IMR-90 (cell line): ENCODE data around the gene ASTN2. TPM values are rescaled to one million over a fixed set of nuclear protein-coding genes. Genes with fewer than 3 reads are reported as not detected.

ENCODE experiments used
- ATAC-seq: fragments of 200-7000 bp; cut with Tn5 transposase; 2 replicates; pipeline ENCODE4 v1.9.1; 2020; ENCODE audit warnings: low read depth, mild to moderate bottlenecking, moderate library complexity
- BruUV-seq: library from RNA; stranded (reverse); fragments of 400-500 nt; replicated peaks from 2 replicates; lab custom pipeline; 2021; lab: Mats Ljungman, UMichigan
- CTCF ChIA-PET: fragments of 300-600 bp; formaldehyde crosslinking; extraction: SDS; loops from one replicate; lab custom pipeline; 2021; ENCODE audit warnings: antibody characterized with exemption; lab: Yijun Ruan, JAX
- POLR2A ChIA-PET: fragments of 300-600 bp; sonication (Branson Sonifier 250); formaldehyde crosslinking; loops from one replicate; lab custom pipeline; 2022; ENCODE audit warnings: antibody characterized with exemption; ENCODE audit not compliant: unreplicated experiment; lab: Charles Lee
- DNase-seq: peaks from one replicate; pipeline ENCODE4 v3.0.0; 2013
- H2AFZ ChIP-seq: replicated peaks from 2 replicates; pipeline ENCODE3; 2013; ENCODE audit warnings: low read length, mild to moderate bottlenecking; ENCODE audit not compliant: poor library complexity
- H2AK5ac ChIP-seq: 2 replicates; pipeline ENCODE4 v1.6.1; 2013; ENCODE audit warnings: low read depth, low read length, inconsistent platforms
- H2AK9ac ChIP-seq: replicated peaks from 2 replicates; pipeline ENCODE3; 2013; ENCODE audit warnings: mild to moderate bottlenecking, low read depth, low read length, moderate library complexity; ENCODE audit not compliant: poor library complexity
- H2BK120ac ChIP-seq: 2 replicates; pipeline ENCODE4 v1.6.1; 2013; ENCODE audit warnings: low read depth, low read length, inconsistent platforms
- H2BK15ac ChIP-seq: 3 replicates; pipeline ENCODE4 v1.6.1; 2013; ENCODE audit warnings: low read depth, low read length, inconsistent platforms
- H2BK20ac ChIP-seq: 2 replicates; pipeline ENCODE4 v1.6.1; 2013; ENCODE audit warnings: low read depth, mild to moderate bottlenecking, inconsistent platforms, low read length, moderate library complexity
- H2BK5ac ChIP-seq: 2 replicates; pipeline ENCODE4 v1.6.1; 2013; ENCODE audit warnings: mild to moderate bottlenecking, low read depth, low read length, inconsistent platforms; ENCODE audit not compliant: poor library complexity, severe bottlenecking
- H3K14ac ChIP-seq: replicated peaks from 2 replicates; pipeline ENCODE4 v1.6.1; 2013; ENCODE audit warnings: low read depth, low read length, inconsistent platforms
- H3K18ac ChIP-seq: 2 replicates; pipeline ENCODE4 v1.6.1; 2013; ENCODE audit warnings: low read depth, low read length, control low read depth
- H3K23ac ChIP-seq: 2 replicates; pipeline ENCODE4 v1.6.1; 2013; ENCODE audit warnings: low read depth, low read length, inconsistent platforms
- H3K27ac ChIP-seq: 2 replicates; pipeline ENCODE4 v1.5.1; 2013; ENCODE audit warnings: mild to moderate bottlenecking, control low read depth, low read length; ENCODE audit not compliant: insufficient read depth
- H3K27me3 ChIP-seq: 2 replicates; pipeline ENCODE4 v1.6.1; 2013; ENCODE audit warnings: low read length; ENCODE audit not compliant: control insufficient read depth, insufficient read depth
- H3K36me3 ChIP-seq: 2 replicates; pipeline ENCODE4 v1.6.1; 2013; ENCODE audit warnings: low read length, mixed read lengths; ENCODE audit not compliant: control insufficient read depth, insufficient read depth
- H3K4ac ChIP-seq: 2 replicates; pipeline ENCODE4 v1.6.1; 2013; ENCODE audit warnings: low read depth, low read length, inconsistent platforms
- H3K4me1 ChIP-seq: 2 replicates; pipeline ENCODE4 v1.6.1; 2013; ENCODE audit warnings: low read length, mixed read lengths; ENCODE audit not compliant: control insufficient read depth, insufficient read depth
- H3K4me2 ChIP-seq: 2 replicates; pipeline ENCODE4 v1.6.1; 2013; ENCODE audit warnings: low read depth, mild to moderate bottlenecking, control low read depth, low read length, moderate library complexity
- H3K4me3 ChIP-seq: 2 replicates; pipeline ENCODE4 v1.5.1; 2013; ENCODE audit warnings: low read depth, mild to moderate bottlenecking, control low read depth, low read length, moderate library complexity; ENCODE audit not compliant: insufficient read depth
- H3K56ac ChIP-seq: 2 replicates; pipeline ENCODE4 v1.6.1; 2013; ENCODE audit warnings: low read length, inconsistent platforms; ENCODE audit not compliant: insufficient read depth; ENCODE audit errors: extremely low read depth
- H3K79me1 ChIP-seq, 2 experiments: 2 replicates each; pipeline ENCODE4 v1.6.1; 2013; ENCODE audit warnings: low read length in 2 of 2, inconsistent platforms in 1 of 2, low read depth in 1 of 2
- H3K9ac ChIP-seq: 2 replicates; pipeline ENCODE4 v1.6.1; 2013; ENCODE audit warnings: low read depth, low read length, control low read depth
- H3K9me1 ChIP-seq: 2 replicates; pipeline ENCODE4 v1.6.1; 2013; ENCODE audit warnings: low read length, inconsistent platforms; ENCODE audit not compliant: insufficient read depth
- H3K9me3 ChIP-seq: 2 replicates; pipeline ENCODE4 v1.6.1; 2013; ENCODE audit warnings: low read length; ENCODE audit not compliant: control insufficient read depth, insufficient read depth
- H4K20me1 ChIP-seq: 2 replicates; pipeline ENCODE4 v1.6.1; 2013; ENCODE audit warnings: low read length, inconsistent platforms; ENCODE audit not compliant: insufficient read depth
- H4K5ac ChIP-seq: 2 replicates; pipeline ENCODE4 v1.6.1; 2013; ENCODE audit warnings: mild to moderate bottlenecking, low read depth, low read length, control low read depth
- H4K8ac ChIP-seq, 2 experiments: 2 replicates each; pipeline ENCODE4 v1.6.1; 2013; ENCODE audit warnings: low read depth in 2 of 2, low read length in 2 of 2, control low read depth in 1 of 2, inconsistent platforms in 1 of 2
- H4K91ac ChIP-seq: 2 replicates; pipeline ENCODE4 v1.6.1; 2013; ENCODE audit warnings: low read depth, low read length, inconsistent platforms; ENCODE audit not compliant: insufficient read depth
- BHLHE40 ChIP-seq: fragments of 150-350 bp; IDR thresholded peaks from 2 replicates; pipeline ENCODE4 v1.6.1; 2016; ENCODE audit warnings: mild to moderate bottlenecking, low read depth, low read length
- CEBPB ChIP-seq: IDR thresholded peaks from 2 replicates; pipeline ENCODE4 v1.6.1; 2012; ENCODE audit warnings: low read depth, low read length, improper control_type of control experiment
- FOS ChIP-seq: fragments of 150-350 bp; IDR thresholded peaks from 2 replicates; pipeline ENCODE4 v1.6.1; 2016; ENCODE audit warnings: low read depth, low read length
- MAZ ChIP-seq: IDR thresholded peaks from 2 replicates; pipeline ENCODE4 v1.6.1; 2012; ENCODE audit warnings: low read depth, mild to moderate bottlenecking, low read length, improper control_type of control experiment, moderate library complexity, borderline replicate concordance
- MXI1 ChIP-seq: IDR thresholded peaks from 2 replicates; pipeline ENCODE4 v1.6.1; 2012; ENCODE audit warnings: low read depth, mild to moderate bottlenecking, low read length, moderate library complexity, borderline replicate concordance
- NFE2L2 ChIP-seq: fragments of 150-350 bp; IDR thresholded peaks from 2 replicates; pipeline ENCODE4 v1.6.1; 2016; ENCODE audit warnings: low read depth, mild to moderate bottlenecking, low read length
- POLR2A ChIP-seq: IDR thresholded peaks from 2 replicates; pipeline ENCODE4 v1.6.1; 2012; ENCODE audit warnings: mild to moderate bottlenecking, low read depth, low read length
- RAD21 ChIP-seq: IDR thresholded peaks from 2 replicates; pipeline ENCODE4 v1.6.1; 2012; ENCODE audit warnings: low read length, improper control_type of control experiment
- RCOR1 ChIP-seq: IDR thresholded peaks from 2 replicates; pipeline ENCODE4 v1.6.1; 2012; ENCODE audit warnings: mild to moderate bottlenecking, low read length, improper control_type of control experiment; ENCODE audit not compliant: insufficient replicate concordance
- RFX5 ChIP-seq: IDR thresholded peaks from 2 replicates; pipeline ENCODE4 v1.8.0; 2012; ENCODE audit warnings: low read depth, mild to moderate bottlenecking, low read length, moderate library complexity
- SMC3 ChIP-seq: fragments of 150-350 bp; IDR thresholded peaks from 2 replicates; pipeline ENCODE4 v1.6.1; 2016; ENCODE audit warnings: low read depth, mild to moderate bottlenecking, antibody characterized with exemption, low read length, moderate library complexity
- WGBS, 2 experiments: methylation state at CpG; one replicate each; pipeline versions ENCODE4 v1.1.5 to v1.1.7; 2013; ENCODE audit warnings: missing lambda C conversion rate in 2 of 2; ENCODE audit not compliant: insufficient read length in 1 of 2; ENCODE audit errors: extremely low coverage in 2 of 2; 5-methylcytosine and 5-hydroxymethylcytosine counted together
- dilution Hi-C: fragments of 300-500 bp; cut with HindIII; formaldehyde crosslinking; loops from one replicate; pipeline ENCODE4 v1.14.3; 2018; ENCODE audit warnings: low sequenced_read_pairs; ENCODE audit not compliant: unreplicated experiment
- in situ Hi-C: fragments of 300-500 bp; cut with MboI; formaldehyde crosslinking; loops from 3 replicates; pipeline ENCODE4 v1.14.3; 2019; ENCODE audit warnings: low sequenced_read_pairs, inconsistent platforms, mixed read lengths
- intact Hi-C: fragments of 100-400 bp; cut with micrococcal nuclease; formaldehyde crosslinking; loops from 2 replicates; pipeline ENCODE4 v1.10.0; 2022
- polyA plus RNA-seq, 3 experiments: library from polyadenylated mRNA; depleted of rRNA; stranded (reverse); fragments of >200 nt; gene quantifications; 2 replicates each; pipeline ENCODE4 v1.2.3, GENCODE V29; 2012; ENCODE audit warnings: low replicate concordance in 1 of 3
- total RNA-seq: library from RNA; depleted of rRNA; stranded (reverse); fragments of >200 nt; gene quantifications from 2 replicates; pipeline ENCODE4 v1.2.3, GENCODE V29; 2012

The ASTN2 gene
- total and polyA plus RNA-seq, 2 of the 4 experiments (the other 2 are of a cell fraction), result 3.8 to 6.8 TPM

DNA sequence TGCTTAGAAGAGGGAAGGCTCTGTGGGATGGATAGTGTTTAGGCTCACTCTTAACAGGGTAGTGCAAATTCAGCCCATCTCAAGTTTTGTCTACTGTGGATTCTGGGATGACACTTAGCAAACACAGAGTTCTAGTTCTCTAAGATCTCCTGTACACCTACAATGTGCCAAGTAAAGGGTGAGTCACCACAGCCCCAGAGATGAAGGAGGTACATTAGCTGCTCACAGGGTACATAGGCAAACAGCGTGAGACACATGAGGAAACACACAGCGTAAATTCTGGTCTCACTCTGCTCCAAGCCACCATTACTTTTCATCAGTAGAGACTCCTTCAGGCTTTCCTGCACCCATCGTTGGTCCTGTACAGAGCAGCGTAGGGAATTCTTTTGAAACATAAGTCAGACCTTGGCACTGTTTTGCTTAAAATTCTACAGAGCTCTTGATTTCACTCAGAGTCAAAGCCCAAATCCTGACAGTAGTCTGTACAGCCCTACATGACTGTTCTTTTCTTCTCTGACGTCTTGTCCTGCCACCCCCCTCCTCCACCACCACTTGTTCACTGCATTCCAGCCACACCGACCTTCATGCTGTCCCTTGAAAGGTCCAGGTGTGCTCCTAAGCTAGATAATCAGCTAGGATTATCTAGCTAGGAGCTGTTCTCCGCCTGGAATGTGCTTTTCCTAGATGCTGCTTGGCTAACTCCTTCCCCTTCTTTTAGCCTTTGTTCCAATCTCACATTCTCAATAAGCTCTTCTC, 8.7 kb downstream of the ASTN2 start:
- ATAC-seq (no peak), DNase-seq (no peak)
- H2BK15ac ChIP-seq, result no peak overlapping the region
- H2AK9ac ChIP-seq, result no peak overlapping the region
- H3K79me1 ChIP-seq, result no peaks in the 10 kb centered on the region
- H3K27me3 ChIP-seq, result no peaks in the 10 kb centered on the region
- H3K4me3 ChIP-seq, result no peak overlapping the region
- no peak overlapping the region for H3K4ac ChIP-seq
- no peak overlapping the region for H3K4me2 ChIP-seq
- H3K9me3 ChIP-seq, result no peaks in the 10 kb centered on the region
- H3K4me1 ChIP-seq, result no peaks in the 10 kb centered on the region
- intact Hi-C loops, result loop anchor here (5.0 kb wide), 1 partner anchor 331 kb away; no protein-coding TSS in a partner anchor
- H3K23ac ChIP-seq, result no peak overlapping the region
- H2BK5ac ChIP-seq, result no peak overlapping the region
- H4K20me1 ChIP-seq, result no peaks in the 10 kb centered on the region
- no peak overlapping the region for H2BK120ac ChIP-seq
- no peaks in the 10 kb centered on the region; the same call in 1 of the 2 replicates for H3K9me1 ChIP-seq
- no peak overlapping the region for H2BK20ac ChIP-seq
- 5% methylated on average over 2 of the region's 7 CpGs; no CpG with 5 or more reads in 1 of the 2 experiments for WGBS, 2 experiments
- H3K14ac ChIP-seq, result no peak overlapping the region
- BruUV-seq, result no TSS peak
- ChIA-PET CTCF (no interaction called here), POLR2A (no interaction called here)
- no peak overlapping the region for H4K5ac ChIP-seq
- in situ Hi-C loops, result no loop called here
- H4K8ac ChIP-seq, result no peak overlapping the region
- H3K27ac ChIP-seq, result no peak overlapping the region
- no peak overlapping the region for H3K18ac ChIP-seq
- H3K9ac ChIP-seq, result no peak overlapping the region
- TF ChIP-seq FOS (no peak), SMC3 (no peak), RFX5 (no peak), NFE2L2 (no peak), CEBPB (no peak), MAZ (no peak), POLR2A (no peak), RCOR1 (no peak), MXI1 (no peak), RAD21 (no peak), BHLHE40 (no peak)
- H4K91ac ChIP-seq, result no peak overlapping the region
- dilution Hi-C loops, result no loop called here
- no peak overlapping the region for H2AK5ac ChIP-seq
- H3K36me3 ChIP-seq, result no peaks in the 10 kb centered on the region
- H3K56ac ChIP-seq, result no peak overlapping the region
- no peak overlapping the region for H2AFZ ChIP-seq
